Activated CD4-positive, alpha-beta T cell treated with anti-CD3 and anti-CD28 coated beads, Interleukin-2, amount 50 U/mL, for 4 hours (primary cell): Measurements from ENCODE around the gene CHTF18.
"Not testable (repeated sequence)": the region's sequence is repeated elsewhere in the genome, so short reads cannot be mapped to it uniquely, and the experiment has no call there.

ENCODE experiments used
- DNase-seq, 2 experiments: peaks; one replicate each; pipeline ENCODE4 v3.0.0-alpha.2; 2020

CHTF18 gene

DNA sequence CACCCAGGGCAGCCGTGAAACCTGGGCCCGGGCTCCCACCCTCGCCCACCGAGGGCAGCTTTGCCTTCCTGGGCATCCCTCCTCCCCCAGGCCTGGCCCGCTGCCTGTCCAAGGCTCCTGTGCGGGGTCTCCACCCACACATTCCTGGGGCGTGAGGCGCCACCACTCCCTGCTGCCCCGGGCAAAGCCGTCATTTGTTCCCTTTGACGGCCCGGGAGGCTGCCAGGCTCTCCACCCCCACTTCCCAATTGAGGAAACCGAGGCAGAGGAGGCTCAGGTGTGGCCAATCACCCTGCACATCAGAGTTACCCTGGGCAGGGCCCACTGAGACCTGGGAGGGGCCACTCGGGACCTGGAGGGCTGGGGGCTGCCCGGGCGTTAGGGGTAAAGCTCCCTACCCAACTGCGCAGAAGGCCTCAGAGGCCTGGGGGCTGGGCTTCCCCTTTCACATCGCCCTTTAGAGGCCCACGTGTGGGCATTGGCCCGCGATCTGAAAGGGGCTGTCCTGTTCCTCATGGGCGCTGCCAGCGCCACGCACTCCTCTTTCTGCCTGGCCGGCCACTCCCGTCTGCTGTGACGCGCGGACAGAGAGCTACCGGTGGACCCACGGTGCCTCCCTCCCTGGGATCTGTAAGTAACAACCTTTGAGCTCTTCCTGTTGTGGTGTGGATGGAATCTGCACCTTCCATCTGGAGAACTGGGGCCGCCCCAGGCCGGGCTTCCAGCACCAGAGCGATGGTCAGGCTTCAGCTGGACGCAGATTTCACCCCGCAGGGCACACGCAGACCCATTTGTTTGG, 27.7 kb upstream of the CHTF18 start, which contains the start of gene MSLN:
Gene MSLN (plus strand): TSS at position 190 of the 799 bp plus-strand sequence. CDS start 1,947 bp downstream, outside the sequence.
- DNase-seq, result no peak

GRCh38 chr16:761625-762513, 26.6 kb upstream of the CHTF18 start:
- no peak for DNase-seq

GRCh38 chr16:762595-763268, 25.7 kb upstream of the CHTF18 start:
- no peak for DNase-seq

DNA sequence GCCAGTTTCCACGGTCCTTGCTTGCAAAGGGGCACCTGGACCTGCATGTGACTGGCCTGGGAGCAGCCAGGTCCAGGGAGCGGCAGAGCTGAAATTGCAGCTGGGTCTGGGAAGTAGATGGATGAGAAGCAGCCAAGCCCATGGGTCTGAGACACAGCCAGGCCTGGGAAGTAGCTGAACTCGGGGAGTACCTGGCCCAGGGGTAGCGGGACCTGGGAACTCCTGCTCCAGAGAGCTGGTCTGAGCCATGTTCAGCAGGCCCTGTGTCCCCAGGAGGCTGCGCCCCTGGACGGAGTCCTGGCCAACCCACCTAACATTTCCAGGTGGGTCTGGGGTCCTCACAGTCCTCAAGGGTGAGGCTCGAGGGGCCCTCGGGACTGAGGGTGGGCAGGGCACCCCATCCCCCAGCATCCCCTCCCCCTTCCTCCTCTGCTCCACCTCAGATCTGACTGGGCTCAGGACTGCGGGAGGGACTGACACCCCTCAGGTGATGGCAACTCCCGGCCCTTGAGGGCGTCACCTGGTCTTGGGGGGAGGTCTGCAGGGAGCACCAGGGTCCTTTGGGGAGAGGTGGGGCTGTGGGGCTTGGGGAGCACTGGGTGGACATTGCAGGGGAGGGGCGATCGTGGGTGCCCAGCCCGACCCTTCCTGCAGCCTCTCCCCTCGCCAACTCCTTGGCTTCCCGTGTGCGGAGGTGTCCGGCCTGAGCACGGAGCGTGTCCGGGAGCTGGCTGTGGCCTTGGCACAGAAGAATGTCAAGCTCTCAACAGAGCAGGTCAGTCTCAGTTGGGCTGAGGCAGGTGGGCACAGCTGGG, 24.8 kb upstream of the CHTF18 start:
- DNase-seq, result no peak

DNA sequence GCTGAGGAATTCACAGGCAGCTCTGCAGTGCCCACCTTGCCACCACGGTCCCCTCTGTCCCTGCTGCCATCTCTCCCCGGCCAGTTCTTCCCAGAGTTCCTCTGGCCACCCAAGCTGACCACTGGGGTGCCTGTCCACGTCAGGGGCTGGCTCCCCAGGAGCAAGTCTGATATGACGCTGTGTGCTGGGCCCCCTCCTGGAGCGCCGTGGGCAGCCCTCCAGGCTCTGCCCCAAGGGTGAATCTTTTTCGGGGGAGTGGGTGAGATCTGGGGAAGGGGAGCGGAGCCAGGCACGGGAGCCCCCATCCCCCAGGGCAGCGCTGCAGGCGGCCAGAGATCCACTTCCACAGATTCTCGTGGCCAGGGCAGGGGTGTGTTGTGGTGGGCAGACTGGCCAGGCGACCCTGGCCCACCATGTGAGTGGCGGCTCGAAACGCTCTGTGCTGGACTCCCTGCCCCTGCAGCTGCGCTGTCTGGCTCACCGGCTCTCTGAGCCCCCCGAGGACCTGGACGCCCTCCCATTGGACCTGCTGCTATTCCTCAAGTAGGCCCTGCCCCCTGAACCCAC, 24.2 kb upstream of the CHTF18 start:
- no peak for DNase-seq

GRCh38 chr16:764848-765487, 23.5 kb upstream of the CHTF18 start:
- DNase-seq, result no peak

- no peak for DNase-seq
Observed at GRCh38 chr16:765488-765865, 22.9 kb upstream of the CHTF18 start.

DNA sequence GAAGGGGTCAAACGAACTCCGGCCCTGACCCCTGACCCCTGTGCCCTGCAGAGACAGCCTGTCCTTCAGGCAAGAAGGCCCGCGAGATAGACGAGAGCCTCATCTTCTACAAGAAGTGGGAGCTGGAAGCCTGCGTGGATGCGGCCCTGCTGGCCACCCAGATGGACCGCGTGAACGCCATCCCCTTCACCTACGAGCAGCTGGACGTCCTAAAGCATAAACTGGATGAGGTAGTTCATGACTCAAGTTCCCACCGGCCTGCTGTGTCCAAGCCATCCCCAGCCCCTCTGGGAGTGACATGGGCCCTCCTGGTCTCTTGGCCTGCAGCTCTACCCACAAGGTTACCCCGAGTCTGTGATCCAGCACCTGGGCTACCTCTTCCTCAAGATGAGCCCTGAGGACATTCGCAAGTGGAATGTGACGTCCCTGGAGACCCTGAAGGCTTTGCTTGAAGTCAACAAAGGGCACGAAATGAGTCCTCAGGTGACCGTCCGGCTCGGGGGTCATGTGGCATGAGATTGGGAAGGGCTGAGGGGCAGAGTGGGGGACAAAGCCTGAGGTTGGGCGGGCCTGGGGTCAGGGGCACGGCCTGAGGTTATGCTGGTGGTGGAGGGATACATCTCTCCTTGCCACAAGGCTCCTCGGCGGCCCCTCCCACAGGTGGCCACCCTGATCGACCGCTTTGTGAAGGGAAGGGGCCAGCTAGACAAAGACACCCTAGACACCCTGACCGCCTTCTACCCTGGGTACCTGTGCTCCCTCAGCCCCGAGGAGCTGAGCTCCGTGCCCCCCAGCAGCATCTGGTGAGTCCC, 22.2 kb upstream of the CHTF18 start:
- DNase-seq, result no peak

DNA sequence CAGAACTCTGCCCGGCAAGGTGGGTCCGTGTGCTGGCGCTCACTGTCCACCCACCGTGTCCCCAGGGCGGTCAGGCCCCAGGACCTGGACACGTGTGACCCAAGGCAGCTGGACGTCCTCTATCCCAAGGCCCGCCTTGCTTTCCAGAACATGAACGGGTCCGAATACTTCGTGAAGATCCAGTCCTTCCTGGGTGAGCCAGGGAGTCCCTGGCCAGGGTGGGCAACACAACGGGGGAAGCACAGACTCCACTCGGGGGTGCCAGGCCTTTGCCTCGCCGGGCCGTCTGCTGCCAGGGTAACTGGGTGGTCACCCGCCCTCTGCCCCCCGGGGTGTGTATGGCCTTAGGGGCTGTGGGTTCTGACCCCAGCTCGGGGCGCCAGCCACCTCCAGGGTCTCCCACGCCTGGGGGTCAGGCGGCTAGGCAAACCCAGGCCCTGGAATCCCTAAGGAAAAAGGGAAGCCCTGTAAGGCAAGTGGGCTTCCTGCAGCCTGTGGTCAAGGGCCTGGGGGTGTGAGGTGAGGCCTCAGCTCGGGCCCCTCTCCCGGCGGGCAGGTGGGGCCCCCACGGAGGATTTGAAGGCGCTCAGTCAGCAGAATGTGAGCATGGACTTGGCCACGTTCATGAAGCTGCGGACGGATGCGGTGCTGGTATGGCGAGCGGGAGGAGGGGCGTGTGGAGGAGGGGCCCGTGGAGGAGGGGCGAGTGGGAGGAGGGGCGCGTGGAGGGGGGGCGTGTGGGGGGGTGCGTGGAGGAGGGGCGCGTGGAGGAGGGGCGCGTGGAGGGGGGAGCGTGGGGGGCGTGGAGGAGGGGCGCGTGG, 21.4 kb upstream of the CHTF18 start:
- no peak for DNase-seq

- DNase-seq, result no peak
Observed at GRCh38 chr16:767743-768235, 20.6 kb upstream of the CHTF18 start.

- no peak for DNase-seq
Observed at GRCh38 chr16:768428-768827, 20.0 kb upstream of the CHTF18 start.

- DNase-seq, result no peak
Observed at GRCh38 chr16:769184-769784, 19.1 kb upstream of the CHTF18 start.

- no peak for DNase-seq
Observed at GRCh38 chr16:769934-770333, 18.5 kb upstream of the CHTF18 start.

GRCh38 chr16:770411-770810, 18.0 kb upstream of the CHTF18 start:
- DNase-seq, result no peak

- DNase-seq, result no peak
Observed at GRCh38 chr16:772959-773358, 15.5 kb upstream of the CHTF18 start.

DNA sequence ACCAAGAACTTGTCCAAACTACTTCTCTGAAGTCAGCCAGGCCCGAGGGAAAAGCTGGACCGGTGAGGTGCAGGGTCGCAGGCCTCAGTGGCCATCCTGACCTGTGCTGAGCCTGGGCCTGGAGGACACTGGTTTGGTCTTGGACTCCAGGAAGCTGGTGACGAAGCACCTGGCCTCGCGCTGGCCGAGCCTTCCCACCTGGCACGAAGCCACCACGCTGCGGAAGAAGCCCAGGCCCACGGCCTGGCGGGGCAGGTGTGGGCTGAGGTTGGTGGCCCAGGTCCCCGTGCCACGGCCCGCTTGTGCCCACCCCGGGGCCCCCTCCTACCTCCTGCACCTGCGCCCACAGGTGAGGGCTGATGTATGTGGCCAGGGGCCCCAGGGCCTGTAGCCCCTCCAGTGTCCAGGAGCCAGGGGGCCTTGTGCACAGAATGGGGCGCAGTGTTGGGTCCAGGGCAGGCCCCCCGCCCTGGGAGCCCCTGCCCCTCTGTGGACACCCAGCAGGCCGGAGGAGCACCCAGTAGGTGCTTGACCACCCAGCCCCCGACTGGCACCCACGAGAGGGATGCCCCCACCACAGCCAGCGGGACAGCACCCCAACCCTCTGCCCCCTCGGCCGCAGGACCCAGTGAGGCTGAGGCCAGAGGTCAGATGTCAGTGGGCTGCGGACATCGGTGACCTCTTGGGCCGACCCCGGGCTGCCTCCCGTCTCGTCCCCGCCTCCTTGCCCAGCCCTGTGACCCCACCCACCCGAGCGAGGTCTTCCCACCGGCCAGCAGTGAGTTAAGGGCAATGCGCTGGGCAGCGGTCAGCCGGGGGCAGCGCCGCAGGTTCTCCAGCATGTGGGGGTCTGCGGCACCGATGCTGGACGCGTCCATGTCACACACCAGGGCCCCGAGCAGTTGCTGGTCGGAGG, 14.1 kb upstream of the CHTF18 start:
- DNase-seq, result no peak

- no peak for DNase-seq
Observed at GRCh38 chr16:775236-775796, 13.1 kb upstream of the CHTF18 start.

DNA sequence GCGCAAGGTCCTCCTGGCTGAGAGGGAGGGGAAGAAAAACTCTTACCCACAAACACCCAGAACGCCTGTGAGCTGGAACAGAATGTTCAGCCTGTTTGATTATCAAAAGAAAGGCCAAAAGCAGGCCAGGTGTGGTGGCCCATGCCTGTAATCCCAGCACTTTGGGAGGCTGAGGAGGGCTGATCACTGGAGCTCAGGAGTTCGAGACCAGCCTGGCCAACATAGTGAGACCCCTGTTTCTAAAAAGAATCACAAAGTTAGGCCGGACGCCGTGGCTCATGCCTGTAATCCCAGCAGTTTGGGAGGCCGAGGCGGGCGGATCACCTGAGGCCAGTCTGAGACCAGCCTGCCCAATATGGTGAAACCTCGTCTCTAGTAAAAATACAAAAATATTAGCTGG, 12.1 kb upstream of the CHTF18 start:
- not testable (repeated sequence) for DNase-seq
